GM19467 (cell line): ENCODE measurements around the gene LGI4.

Source experiments
- ATAC-seq: cut with Tn5 transposase; IDR thresholded peaks from one replicate; pipeline ENCODE4 v1.9.1; 2021; ENCODE audit warnings: mild to moderate bottlenecking, moderate library complexity; ENCODE audit not compliant: unreplicated experiment

Gene LGI4

GRCh38 chr19:35088131-35088913, 46.5 kb downstream of the LGI4 start:
- no peak for ATAC-seq

- no peak for ATAC-seq
Observed at GRCh38 chr19:35087393-35087792, 47.5 kb downstream of the LGI4 start.

- ATAC-seq, result no peak
Observed at GRCh38 chr19:35086455-35086854, 48.4 kb downstream of the LGI4 start.

GRCh38 chr19:35085947-35086346, 48.9 kb downstream of the LGI4 start:
- no peak for ATAC-seq

- no peak for ATAC-seq
Observed at GRCh38 chr19:35084509-35084762, 50.4 kb downstream of the LGI4 start.

GRCh38 chr19:35083691-35084508, 51.0 kb downstream of the LGI4 start:
- ATAC-seq, result no peak

- no peak for ATAC-seq
Observed at GRCh38 chr19:35081201-35081600, 53.7 kb downstream of the LGI4 start.

- no peak for ATAC-seq
Observed at GRCh38 chr19:35080613-35081170, 54.2 kb downstream of the LGI4 start.

- no peak for ATAC-seq
Observed at GRCh38 chr19:35079826-35080225, 55.0 kb downstream of the LGI4 start.

GRCh38 chr19:35077411-35078223, 57.2 kb downstream of the LGI4 start:
- ATAC-seq, result no peak

GRCh38 chr19:35076657-35077056, 58.2 kb downstream of the LGI4 start:
- ATAC-seq, result no peak

GRCh38 chr19:35076026-35076370, 58.9 kb downstream of the LGI4 start:
- no peak for ATAC-seq

- ATAC-seq, result no peak
Observed at GRCh38 chr19:35075202-35076025, 59.4 kb downstream of the LGI4 start.
